Measurements from ENCODE around the gene BRIX1. TPM values are rescaled to one million over a fixed set of nuclear protein-coding genes. Genes with fewer than 3 reads are reported as not detected.

The BRIX1 gene
- total and polyA plus RNA-seq, 3 experiments from 2014 or later: 53.4 to 114 (median 102) TPM

DNA sequence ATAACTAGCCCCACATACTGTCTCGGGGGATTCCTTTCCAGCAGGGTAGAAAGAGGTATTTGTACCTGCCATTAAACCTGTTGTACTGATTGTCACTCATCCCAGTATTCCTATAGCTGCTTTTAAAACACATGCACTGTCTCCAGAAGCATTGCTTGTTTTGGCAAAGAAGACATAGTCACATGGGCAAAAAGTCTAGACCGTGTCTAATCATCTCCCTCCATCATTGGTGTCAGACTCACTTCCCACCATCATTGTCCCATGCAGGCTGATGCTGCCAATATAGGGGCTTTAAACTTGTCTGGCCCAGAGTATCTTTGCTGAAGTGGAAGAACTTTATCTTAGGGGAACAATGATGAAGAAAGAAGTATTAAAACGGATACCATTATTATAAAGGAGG, 26.4 kb downstream of the BRIX1 start:
- DNase-seq: no peak
- Mint-ChIP-seq H3K27ac (no peak overlapping the region), H3K36me3 (peaks cover 14 to 78% (median 29%) of the 10 kb centered on the region in 3 donors), H3K4me3 (no peak overlapping the region), H3K9me3 (no peaks in the 10 kb centered on the region), H3K4me1 (peaks cover 0 to 4% (median 3%) of the 10 kb centered on the region in 3 donors), H3K27me3 (no peaks in the 10 kb centered on the region)
- no peaks in the 10 kb centered on the region for H3K4me1 ChIP-seq (ENCODE audit: insufficient read depth, low read length)
- H3K9me3 ChIP-seq (ENCODE audit: low read length): no peaks in the 10 kb centered on the region
- H3K36me3 ChIP-seq (ENCODE audit: insufficient read depth, low read length): peaks cover 25% of the 10 kb centered on the region
- no peaks in the 10 kb centered on the region for H3K27me3 ChIP-seq (ENCODE audit: insufficient read depth, low read length, poor library complexity, severe bottlenecking)
- ChIA-PET POLR2A (no interaction called here), CTCF (no interaction called here)
- H3K27ac ChIP-seq (ENCODE audit: low read depth, low read length): no peak overlapping the region
- H3K4me3 ChIP-seq (ENCODE audit: low read length): no peak overlapping the region

DNA sequence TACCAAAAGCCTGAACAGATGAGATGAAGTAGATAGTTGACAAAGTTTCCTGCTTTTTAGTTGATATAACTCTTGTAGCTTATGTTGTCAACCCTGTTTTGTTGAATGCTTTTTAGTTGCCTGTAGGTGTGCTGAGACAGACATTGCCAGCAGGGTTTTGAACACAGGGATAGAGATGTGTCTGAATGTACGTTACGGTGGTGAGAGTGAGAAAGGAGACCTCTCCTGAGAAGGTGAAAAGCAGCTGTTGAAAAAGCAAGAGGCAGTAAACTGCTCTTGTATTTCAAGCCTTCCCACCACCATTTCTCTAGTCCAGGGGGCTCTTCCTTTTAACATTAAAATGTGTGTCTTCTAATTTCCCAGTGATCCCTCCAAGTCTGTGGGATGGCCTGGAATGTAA, 28.5 kb downstream of the BRIX1 start:
- H3K4me1 Mint-ChIP-seq: peaks cover 0 to 3% (median 0%) of the 10 kb centered on the region in 3 donors
- no peak overlapping the region for H3K27ac Mint-ChIP-seq
- no peak for DNase-seq
- H3K36me3 ChIP-seq (ENCODE audit: insufficient read depth, low read length): peaks cover 11% of the 10 kb centered on the region
- H3K27ac ChIP-seq (ENCODE audit: low read depth, low read length): no peak overlapping the region
- peaks cover 13 to 75% (median 27%) of the 10 kb centered on the region in 3 donors for H3K36me3 Mint-ChIP-seq
- no peaks in the 10 kb centered on the region for H3K9me3 ChIP-seq (ENCODE audit: low read length)
- CTCF ChIA-PET: interaction anchor here (1.6 kb wide), 1 partner anchor 14 kb away, joined by 4 read pairs; the partner anchor contains the start of gene DNAJC21
- no peaks in the 10 kb centered on the region for H3K27me3 Mint-ChIP-seq
- POLR2A ChIA-PET: no interaction called here
- no peaks in the 10 kb centered on the region for H3K9me3 Mint-ChIP-seq
- H3K4me3 Mint-ChIP-seq: no peak overlapping the region
- H3K4me3 ChIP-seq (ENCODE audit: low read length): no peak overlapping the region
- H3K27me3 ChIP-seq (ENCODE audit: insufficient read depth, low read length, poor library complexity, severe bottlenecking): no peaks in the 10 kb centered on the region
- no peaks in the 10 kb centered on the region for H3K4me1 ChIP-seq (ENCODE audit: insufficient read depth, low read length)

DNA sequence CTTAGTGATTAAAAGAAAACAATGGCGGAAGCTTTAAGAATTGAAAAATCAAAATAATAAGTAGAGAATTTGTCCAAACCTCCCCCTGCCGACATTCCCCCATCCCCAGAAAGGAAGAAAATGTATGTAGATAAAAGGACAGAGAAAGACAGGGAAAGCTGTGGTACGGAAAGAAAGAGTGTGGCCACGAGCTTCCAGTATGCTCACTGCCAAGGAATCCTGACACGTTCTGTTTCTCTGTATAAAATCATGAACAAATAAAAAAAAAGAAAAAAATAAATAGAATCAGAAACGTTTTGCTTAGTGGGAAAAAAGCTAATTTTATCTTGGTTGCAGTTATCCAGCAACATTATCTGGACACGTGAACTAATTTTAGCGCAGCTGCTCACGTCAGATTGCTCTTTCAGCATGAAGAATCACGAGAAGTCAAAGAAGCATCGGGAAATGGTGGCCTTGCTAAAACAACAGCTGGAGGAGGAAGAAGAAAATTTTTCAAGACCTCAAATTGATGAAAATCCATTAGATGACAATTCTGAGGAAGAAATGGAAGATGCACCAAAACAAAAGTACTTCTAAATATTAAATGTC, 29.0 kb downstream of the BRIX1 start:
- peaks cover 13 to 77% (median 29%) of the 10 kb centered on the region in 3 donors for H3K36me3 Mint-ChIP-seq
- CTCF ChIA-PET: interaction anchor here (1.6 kb wide), 1 partner anchor 15 kb away, joined by 4 read pairs; the partner anchor contains the start of gene DNAJC21

DNA sequence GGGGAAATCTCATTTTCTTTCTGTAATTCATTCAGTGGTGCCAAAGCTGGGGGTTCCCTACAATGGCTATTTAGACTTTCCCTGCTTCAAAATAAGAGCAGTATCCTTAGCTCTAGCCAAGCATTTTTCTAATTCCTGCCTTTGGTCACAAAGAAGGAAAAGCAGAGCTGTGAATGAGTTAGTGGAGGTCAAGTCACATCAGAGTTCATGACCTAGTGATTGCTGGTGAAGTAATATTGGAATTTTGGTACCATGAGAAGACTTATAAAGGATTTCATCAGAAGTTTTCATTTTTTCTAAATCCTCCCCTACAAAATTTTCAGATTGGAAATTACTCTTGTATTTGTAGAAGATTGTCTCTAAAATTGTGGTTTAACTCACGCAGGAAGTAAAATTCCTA, 41.8 kb downstream of the BRIX1 start:
- no peak for DNase-seq
- Histone ChIP-seq H3K27ac (ENCODE audit: low read depth, low read length) (no peak overlapping the region), H3K36me3 (ENCODE audit: insufficient read depth, low read length) (peaks cover 5% of the 10 kb centered on the region), H3K27me3 (ENCODE audit: insufficient read depth, low read length, poor library complexity, severe bottlenecking) (no peaks in the 10 kb centered on the region), H3K9me3 (ENCODE audit: low read length) (no peaks in the 10 kb centered on the region), H3K4me1 (ENCODE audit: insufficient read depth, low read length) (no peaks in the 10 kb centered on the region), H3K4me3 (ENCODE audit: low read length) (no peak overlapping the region)
- H3K27me3 Mint-ChIP-seq: no peaks in the 10 kb centered on the region
- H3K4me1 Mint-ChIP-seq: peaks cover 1 to 6% (median 6%) of the 10 kb centered on the region in 3 donors
- POLR2A ChIA-PET: no interaction called here
- H3K36me3 Mint-ChIP-seq: peaks cover 0 to 34% (median 14%) of the 10 kb centered on the region in 3 donors
- CTCF ChIA-PET: no interaction called here
- no peaks in the 10 kb centered on the region for H3K9me3 Mint-ChIP-seq
- H3K27ac Mint-ChIP-seq: peak overlapping the region in 1 of 8 donors; percentile 32
- no peak overlapping the region for H3K4me3 Mint-ChIP-seq

More for the DNA sequence above, 29.0 kb downstream of the BRIX1 start:
- H3K27me3 Mint-ChIP-seq: no peaks in the 10 kb centered on the region
- no peak overlapping the region for H3K27ac Mint-ChIP-seq
- H3K36me3 ChIP-seq (ENCODE audit: insufficient read depth, low read length): peaks cover 11% of the 10 kb centered on the region
- no peak overlapping the region for H3K4me3 Mint-ChIP-seq
- POLR2A ChIA-PET: no interaction called here
- H3K4me3 ChIP-seq (ENCODE audit: low read length): no peak overlapping the region
- no peak overlapping the region for H3K27ac ChIP-seq (ENCODE audit: low read depth, low read length)
- no peaks in the 10 kb centered on the region for H3K9me3 ChIP-seq (ENCODE audit: low read length)
- peaks cover 0 to 2% (median 0%) of the 10 kb centered on the region in 3 donors for H3K4me1 Mint-ChIP-seq
- no peak for DNase-seq
- no peaks in the 10 kb centered on the region for H3K27me3 ChIP-seq (ENCODE audit: insufficient read depth, low read length, poor library complexity, severe bottlenecking)
- no peaks in the 10 kb centered on the region for H3K4me1 ChIP-seq (ENCODE audit: insufficient read depth, low read length)
- no peaks in the 10 kb centered on the region for H3K9me3 Mint-ChIP-seq

DNA sequence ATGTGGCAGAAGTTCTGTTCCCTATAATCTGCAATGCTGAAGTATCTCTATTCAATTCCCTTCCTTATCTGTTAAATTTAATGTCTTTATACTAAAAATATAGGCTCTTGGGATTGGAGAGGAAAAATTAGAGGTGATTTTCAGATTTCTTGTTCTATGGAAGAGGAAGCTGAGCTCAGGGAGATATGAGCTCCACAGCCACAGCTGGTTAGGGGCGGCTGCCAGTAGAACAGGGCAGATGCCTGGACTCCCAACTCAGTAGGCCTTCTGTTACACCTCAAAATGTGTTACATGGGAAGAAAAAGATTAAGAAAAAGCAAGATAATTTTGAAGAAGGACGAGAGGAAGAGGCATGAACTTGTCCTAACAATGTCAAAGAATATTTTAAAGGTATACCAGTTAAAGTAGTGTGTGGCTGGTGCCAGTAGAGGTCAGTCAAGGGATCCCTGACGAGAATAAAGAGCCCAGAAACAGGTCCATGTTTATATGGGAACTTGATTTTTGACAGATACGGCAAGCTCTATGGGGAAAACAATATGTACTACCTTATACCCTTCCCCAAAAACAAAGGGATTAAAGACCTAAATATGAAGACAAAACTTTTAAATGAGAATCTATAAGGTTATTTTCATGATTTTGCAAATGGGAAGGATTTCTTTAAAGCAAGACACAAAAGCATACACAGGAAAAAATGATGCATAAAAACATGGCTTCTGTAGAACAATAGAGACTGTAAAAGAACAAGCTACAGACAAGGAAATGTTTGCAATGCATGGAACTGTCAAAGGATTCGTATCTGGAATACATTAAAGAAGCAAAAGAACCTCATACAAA, 42.6 kb downstream of the BRIX1 start:
- H3K9me3 ChIP-seq (ENCODE audit: low read length): no peaks in the 10 kb centered on the region
- CTCF ChIA-PET: interaction anchor here (0.7 kb wide), 1 partner anchor 967 kb away, joined by 3 read pairs; no protein-coding TSS in a partner anchor
- POLR2A ChIA-PET: no interaction called here
- H3K36me3 ChIP-seq (ENCODE audit: insufficient read depth, low read length): peaks cover 5% of the 10 kb centered on the region
- Mint-ChIP-seq H3K9me3 (no peaks in the 10 kb centered on the region), H3K27me3 (no peaks in the 10 kb centered on the region), H3K4me3 (no peak overlapping the region), H3K36me3 (peaks cover 0 to 28% (median 14%) of the 10 kb centered on the region in 3 donors), H3K4me1 (peaks cover 1 to 6% (median 6%) of the 10 kb centered on the region in 3 donors), H3K27ac (peak overlapping the region in 4 of 8 donors; percentile 14 to 81 (median 65))
- no peaks in the 10 kb centered on the region for H3K27me3 ChIP-seq (ENCODE audit: insufficient read depth, low read length, poor library complexity, severe bottlenecking)
- no peaks in the 10 kb centered on the region for H3K4me1 ChIP-seq (ENCODE audit: insufficient read depth, low read length)
- DNase-seq: no peak
- no peak overlapping the region for H3K4me3 ChIP-seq (ENCODE audit: low read length)
- no peak overlapping the region for H3K27ac ChIP-seq (ENCODE audit: low read depth, low read length)

DNA sequence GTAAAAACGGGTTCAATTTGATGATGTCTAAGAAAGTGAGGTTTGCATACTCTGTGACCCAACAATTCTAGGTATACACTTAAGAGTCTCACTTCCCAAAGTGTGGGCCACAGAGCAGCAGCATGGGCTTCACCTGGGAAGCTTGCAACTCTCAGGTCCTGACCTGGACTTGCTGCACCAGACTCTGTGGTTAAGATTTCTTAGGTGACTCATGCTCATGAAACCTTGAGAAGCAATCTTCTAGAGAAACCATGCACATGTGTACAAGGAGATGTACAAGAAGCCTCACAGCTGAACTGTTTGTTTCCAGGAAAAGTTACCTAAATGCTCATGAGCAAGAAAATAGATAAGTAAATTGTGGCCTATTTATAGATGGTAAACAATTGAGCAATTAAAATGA, 43.8 kb downstream of the BRIX1 start:
- no peaks in the 10 kb centered on the region for H3K4me1 ChIP-seq (ENCODE audit: insufficient read depth, low read length)
- H3K27me3 Mint-ChIP-seq: no peaks in the 10 kb centered on the region
- H3K36me3 Mint-ChIP-seq: peaks cover 0 to 20% (median 13%) of the 10 kb centered on the region in 3 donors
- H3K27ac Mint-ChIP-seq: peak overlapping the region in 5 of 8 donors; percentile 7 to 73 (median 22)
- H3K36me3 ChIP-seq (ENCODE audit: insufficient read depth, low read length): peaks cover 2% of the 10 kb centered on the region
- no peaks in the 10 kb centered on the region for H3K9me3 Mint-ChIP-seq
- no peaks in the 10 kb centered on the region for H3K27me3 ChIP-seq (ENCODE audit: insufficient read depth, low read length, poor library complexity, severe bottlenecking)
- no peak overlapping the region for H3K27ac ChIP-seq (ENCODE audit: low read depth, low read length)
- no peak overlapping the region for H3K4me3 ChIP-seq (ENCODE audit: low read length)
- DNase-seq: no peak
- peaks cover 1 to 6% (median 6%) of the 10 kb centered on the region in 3 donors for H3K4me1 Mint-ChIP-seq
- no peaks in the 10 kb centered on the region for H3K9me3 ChIP-seq (ENCODE audit: low read length)
- CTCF ChIA-PET: no interaction called here
- H3K4me3 Mint-ChIP-seq: no peak overlapping the region
- POLR2A ChIA-PET: no interaction called here

DNA sequence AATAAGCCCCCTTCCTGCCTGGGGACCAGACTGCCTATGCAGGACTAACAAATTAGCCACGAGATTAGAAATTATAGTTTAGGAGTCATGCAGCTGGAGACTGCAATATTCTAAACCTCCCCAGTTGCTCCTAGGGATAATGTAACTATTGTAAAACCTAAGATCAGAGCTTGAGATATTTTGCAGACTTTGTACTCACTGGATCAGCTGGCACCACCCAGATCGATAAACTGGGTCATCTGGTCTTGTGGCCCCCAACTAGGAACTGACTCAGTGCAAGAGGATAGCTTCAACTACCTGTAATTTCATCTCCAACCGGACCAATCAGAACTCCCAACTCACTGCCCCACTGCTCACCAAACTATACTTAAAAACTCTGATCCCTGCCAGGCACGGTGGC, 52.0 kb downstream of the BRIX1 start:
- Mint-ChIP-seq H3K27ac (no peak overlapping the region), H3K4me1 (no peaks in the 10 kb centered on the region), H3K9me3 (peaks cover 0 to 12% (median 5%) of the 10 kb centered on the region in 5 donors), H3K27me3 (no peaks in the 10 kb centered on the region), H3K36me3 (peaks cover 3 to 19% (median 13%) of the 10 kb centered on the region in 3 donors), H3K4me3 (no peak overlapping the region)
- Histone ChIP-seq H3K4me3 (ENCODE audit: low read length) (no peak overlapping the region), H3K27me3 (ENCODE audit: insufficient read depth, low read length, poor library complexity, severe bottlenecking) (no peaks in the 10 kb centered on the region), H3K4me1 (ENCODE audit: insufficient read depth, low read length) (no peaks in the 10 kb centered on the region), H3K27ac (ENCODE audit: low read depth, low read length) (no peak overlapping the region), H3K36me3 (ENCODE audit: insufficient read depth, low read length) (no peaks in the 10 kb centered on the region), H3K9me3 (ENCODE audit: low read length) (no peaks in the 10 kb centered on the region)
- DNase-seq: no peak
- CTCF ChIA-PET: no interaction called here
- POLR2A ChIA-PET: no interaction called here

DNA sequence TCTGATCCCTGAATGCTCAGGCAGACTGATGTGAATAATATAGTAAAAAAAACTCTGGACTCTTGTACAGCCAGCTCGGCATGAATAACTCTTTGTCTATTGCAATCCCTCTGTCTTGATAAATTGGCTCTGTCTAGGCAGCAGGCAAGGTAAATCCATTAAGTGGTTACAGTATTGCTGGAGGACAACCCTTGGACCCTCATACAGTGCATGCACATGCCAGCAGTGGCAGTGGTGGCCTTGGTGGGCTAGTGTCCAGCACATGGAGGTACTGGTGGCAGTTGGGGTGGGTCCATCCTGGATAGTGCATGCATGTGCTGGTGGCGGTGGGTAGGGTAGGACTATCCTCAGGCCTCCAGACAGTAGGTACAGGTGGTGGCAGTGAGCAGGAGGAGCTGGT, 52.7 kb downstream of the BRIX1 start:
- no peak overlapping the region for H3K4me3 ChIP-seq (ENCODE audit: low read length)
- Mint-ChIP-seq H3K36me3 (peaks cover 3 to 19% (median 13%) of the 10 kb centered on the region in 3 donors), H3K4me3 (no peak overlapping the region), H3K9me3 (peaks cover 0 to 12% (median 5%) of the 10 kb centered on the region in 5 donors), H3K4me1 (no peaks in the 10 kb centered on the region), H3K27me3 (no peaks in the 10 kb centered on the region), H3K27ac (no peak overlapping the region)
- H3K4me1 ChIP-seq (ENCODE audit: insufficient read depth, low read length): no peaks in the 10 kb centered on the region
- no peak for DNase-seq
- no peaks in the 10 kb centered on the region for H3K27me3 ChIP-seq (ENCODE audit: insufficient read depth, low read length, poor library complexity, severe bottlenecking)
- H3K9me3 ChIP-seq (ENCODE audit: low read length): no peaks in the 10 kb centered on the region
- no peaks in the 10 kb centered on the region for H3K36me3 ChIP-seq (ENCODE audit: insufficient read depth, low read length)
- POLR2A ChIA-PET: no interaction called here
- CTCF ChIA-PET: no interaction called here
- no peak overlapping the region for H3K27ac ChIP-seq (ENCODE audit: low read depth, low read length)
